BLaER1 (cell line): ENCODE measurements around the gene ANO2.

Experiments
- H3K27ac ChIP-seq: shearing (Covaris generic); formaldehyde crosslinking; 2 replicates; pipeline ENCODE4 v1.8.1; 2022
- H3K27me3 ChIP-seq: shearing (Covaris generic); formaldehyde crosslinking; 2 replicates; pipeline ENCODE4 v1.8.1; 2022
- H3K36me3 ChIP-seq: shearing (Covaris generic); formaldehyde crosslinking; 2 replicates; pipeline ENCODE4 v1.8.1; 2022
- H3K4me1 ChIP-seq: shearing (Covaris generic); formaldehyde crosslinking; 2 replicates; pipeline ENCODE4 v1.8.1; 2022
- H3K4me2 ChIP-seq: shearing (Covaris generic); formaldehyde crosslinking; 2 replicates; pipeline ENCODE4 v1.8.1; 2022
- H3K4me3 ChIP-seq: shearing (Covaris generic); formaldehyde crosslinking; 2 replicates; pipeline ENCODE4 v1.8.1; 2022
- H3K9ac ChIP-seq: shearing (Covaris generic); formaldehyde crosslinking; 2 replicates; pipeline ENCODE4 v1.8.1; 2022
- H3K9me3 ChIP-seq: shearing (Covaris generic); formaldehyde crosslinking; 2 replicates; pipeline ENCODE4 v1.8.1; 2022
- H4K20me1 ChIP-seq: shearing (Covaris generic); formaldehyde crosslinking; 2 replicates; pipeline ENCODE4 v1.8.1; 2022
- Cebpa-rat ChIP-seq: shearing (Covaris generic); IDR thresholded peaks from 2 replicates; pipeline ENCODE4 v1.8.1; 2022

Gene ANO2

GRCh38 chr12:5770727-5771126, 174.3 kb downstream of the ANO2 start:
- no peaks in the 10 kb centered on the region for H4K20me1 ChIP-seq
- no peak overlapping the region for H3K27ac ChIP-seq
- no peaks in the 10 kb centered on the region for H3K36me3 ChIP-seq
- H3K9me3 ChIP-seq, result no peaks in the 10 kb centered on the region
- no peak overlapping the region for H3K4me3 ChIP-seq
- no peak overlapping the region for H3K9ac ChIP-seq
- H3K4me1 ChIP-seq, result no peaks in the 10 kb centered on the region
- H3K4me2 ChIP-seq, result no peak overlapping the region
- no peak for TF ChIP-seq Cebpa-rat
- no peaks in the 10 kb centered on the region for H3K27me3 ChIP-seq

GRCh38 chr12:5768581-5769196, 176.4 kb downstream of the ANO2 start:
- H3K27me3 ChIP-seq, result no peaks in the 10 kb centered on the region
- H3K27ac ChIP-seq, result no peak overlapping the region
- H4K20me1 ChIP-seq, result no peaks in the 10 kb centered on the region
- no peaks in the 10 kb centered on the region for H3K9me3 ChIP-seq
- H3K4me3 ChIP-seq, result no peak overlapping the region
- no peak overlapping the region for H3K9ac ChIP-seq
- H3K36me3 ChIP-seq, result no peaks in the 10 kb centered on the region
- H3K4me1 ChIP-seq, result no peaks in the 10 kb centered on the region
- no peak overlapping the region for H3K4me2 ChIP-seq
- no peak for TF ChIP-seq Cebpa-rat

- no peak overlapping the region for H3K4me2 ChIP-seq
- no peak for TF ChIP-seq Cebpa-rat
- H4K20me1 ChIP-seq, result no peaks in the 10 kb centered on the region
- H3K4me3 ChIP-seq, result no peak overlapping the region
- H3K9ac ChIP-seq, result no peak overlapping the region
- no peaks in the 10 kb centered on the region for H3K9me3 ChIP-seq
- H3K4me1 ChIP-seq, result no peaks in the 10 kb centered on the region
- H3K36me3 ChIP-seq, result no peaks in the 10 kb centered on the region
- no peaks in the 10 kb centered on the region for H3K27me3 ChIP-seq
- no peak overlapping the region for H3K27ac ChIP-seq
Observed at GRCh38 chr12:5768171-5768570, 176.9 kb downstream of the ANO2 start.

- Histone ChIP-seq H3K4me3 (no peak overlapping the region), H4K20me1 (no peaks in the 10 kb centered on the region), H3K4me2 (no peak overlapping the region), H3K4me1 (no peaks in the 10 kb centered on the region), H3K27ac (no peak overlapping the region), H3K36me3 (no peaks in the 10 kb centered on the region), H3K9ac (no peak overlapping the region), H3K9me3 (peaks cover 6% of the 10 kb centered on the region), H3K27me3 (no peaks in the 10 kb centered on the region)
- TF ChIP-seq Cebpa-rat, result no peak
Observed at GRCh38 chr12:5758347-5758746, 186.7 kb downstream of the ANO2 start.

GRCh38 chr12:5756338-5756842, 188.7 kb downstream of the ANO2 start:
- TF ChIP-seq Cebpa-rat, result no peak
- no peak overlapping the region for H3K4me3 ChIP-seq
- no peaks in the 10 kb centered on the region for H3K27me3 ChIP-seq
- no peaks in the 10 kb centered on the region for H4K20me1 ChIP-seq
- H3K4me1 ChIP-seq, result no peaks in the 10 kb centered on the region
- no peak overlapping the region for H3K9ac ChIP-seq
- H3K36me3 ChIP-seq, result no peaks in the 10 kb centered on the region
- no peak overlapping the region for H3K4me2 ChIP-seq
- peaks cover 6% of the 10 kb centered on the region for H3K9me3 ChIP-seq
- no peak overlapping the region for H3K27ac ChIP-seq

- H3K9ac ChIP-seq, result no peak overlapping the region
- no peaks in the 10 kb centered on the region for H3K36me3 ChIP-seq
- H3K9me3 ChIP-seq, result no peaks in the 10 kb centered on the region
Observed at GRCh38 chr12:5748027-5748426, 197.0 kb downstream of the ANO2 start.

GRCh38 chr12:5746917-5747316, 198.1 kb downstream of the ANO2 start:
- H3K9me3 ChIP-seq, result no peaks in the 10 kb centered on the region

More at GRCh38 chr12:5748027-5748426, 197.0 kb downstream of the ANO2 start:
- TF ChIP-seq Cebpa-rat, result no peak
- Histone ChIP-seq H3K4me3 (no peak overlapping the region), H4K20me1 (no peaks in the 10 kb centered on the region), H3K4me2 (no peak overlapping the region), H3K4me1 (no peaks in the 10 kb centered on the region), H3K27me3 (no peaks in the 10 kb centered on the region), H3K27ac (no peak overlapping the region)

GRCh38 chr12:5746036-5746908, 198.8 kb downstream of the ANO2 start:
- H3K36me3 ChIP-seq, result no peaks in the 10 kb centered on the region
- no peak overlapping the region for H3K9ac ChIP-seq
- no peak overlapping the region for H3K27ac ChIP-seq
- H4K20me1 ChIP-seq, result no peaks in the 10 kb centered on the region
- H3K9me3 ChIP-seq, result no peaks in the 10 kb centered on the region
- no peaks in the 10 kb centered on the region for H3K27me3 ChIP-seq
- TF ChIP-seq Cebpa-rat, result no peak
- no peaks in the 10 kb centered on the region for H3K4me1 ChIP-seq
- H3K4me2 ChIP-seq, result no peak overlapping the region
- H3K4me3 ChIP-seq, result no peak overlapping the region

More at GRCh38 chr12:5746917-5747316, 198.1 kb downstream of the ANO2 start:
- H3K4me1 ChIP-seq, result no peaks in the 10 kb centered on the region
- no peak overlapping the region for H3K4me2 ChIP-seq
- H3K9ac ChIP-seq, result no peak overlapping the region
- TF ChIP-seq Cebpa-rat, result no peak
- no peaks in the 10 kb centered on the region for H4K20me1 ChIP-seq
- no peaks in the 10 kb centered on the region for H3K27me3 ChIP-seq
- no peaks in the 10 kb centered on the region for H3K36me3 ChIP-seq
- no peak overlapping the region for H3K27ac ChIP-seq
- no peak overlapping the region for H3K4me3 ChIP-seq

GRCh38 chr12:5745251-5745888, 199.7 kb downstream of the ANO2 start:
- Histone ChIP-seq H3K27ac (no peak overlapping the region), H3K4me1 (no peaks in the 10 kb centered on the region), H3K9me3 (no peaks in the 10 kb centered on the region), H3K36me3 (no peaks in the 10 kb centered on the region), H3K4me3 (no peak overlapping the region), H3K9ac (no peak overlapping the region), H3K4me2 (no peak overlapping the region), H4K20me1 (no peaks in the 10 kb centered on the region), H3K27me3 (no peaks in the 10 kb centered on the region)
- no peak for TF ChIP-seq Cebpa-rat

GRCh38 chr12:5742258-5742657, 202.8 kb downstream of the ANO2 start:
- no peak for TF ChIP-seq Cebpa-rat
- Histone ChIP-seq H3K4me3 (no peak overlapping the region), H3K9ac (no peak overlapping the region), H3K4me1 (no peaks in the 10 kb centered on the region), H3K36me3 (no peaks in the 10 kb centered on the region), H3K4me2 (no peak overlapping the region), H3K9me3 (no peaks in the 10 kb centered on the region), H3K27me3 (no peaks in the 10 kb centered on the region), H3K27ac (no peak overlapping the region), H4K20me1 (no peaks in the 10 kb centered on the region)
